GM12872 (cell line): Measurements from ENCODE around the gene ZIK1.

Experiments used
- CTCF ChIP-seq: IDR thresholded peaks from 3 replicates; pipeline ENCODE4 v1.5.1; 2011; ENCODE audit warnings: low read depth, mild to moderate bottlenecking, low read length, moderate library complexity; ENCODE audit not compliant: insufficient read depth

The ZIK1 gene

GRCh38 chr19:57641715-57642234, 57.8 kb downstream of the ZIK1 start:
- no peak for TF ChIP-seq CTCF

DNA sequence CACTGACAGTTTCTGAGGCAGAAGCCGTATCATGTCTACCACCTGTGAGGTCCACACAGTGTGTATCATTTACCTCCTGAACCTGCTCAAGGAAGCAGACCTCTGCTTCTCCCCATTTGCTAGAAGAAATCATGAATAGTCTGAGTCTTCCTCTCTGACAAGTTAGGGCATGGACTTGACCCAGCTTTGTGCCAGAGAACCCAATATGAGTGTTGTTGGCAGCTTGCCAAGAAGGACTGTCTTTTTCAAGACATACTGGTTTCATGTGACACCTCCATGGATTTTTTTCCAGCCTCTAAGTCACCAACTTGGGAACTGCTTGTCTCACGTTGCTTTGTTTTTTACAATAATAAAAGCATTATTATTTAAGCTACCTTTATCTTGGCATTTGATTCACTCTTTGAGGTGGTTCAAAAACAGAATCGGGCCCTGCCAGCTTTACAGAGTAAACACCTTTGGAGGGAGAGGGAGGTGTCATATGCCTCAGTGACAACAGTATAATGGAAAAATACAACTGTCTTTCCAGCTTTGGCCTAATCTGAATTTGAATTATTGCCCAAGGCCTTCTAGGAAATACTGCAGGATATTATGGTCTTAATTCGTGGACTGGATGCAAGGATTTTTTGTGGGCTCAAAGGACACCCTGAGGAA, 58.6 kb downstream of the ZIK1 start:
- TF ChIP-seq CTCF = no peak
